Mesenchymal stem cell (in vitro differentiated cells and primary cell): ENCODE data around the gene ATE1.
"Not testable (repeated sequence)": the region's sequence is repeated elsewhere in the genome, so short reads cannot be mapped to it uniquely, and the experiment has no call there.

Experiments
- DNase-seq: peaks from one replicate; pipeline ENCODE4 v3.0.0-alpha.2; 2013
- H2AFZ ChIP-seq: one replicate; pipeline ENCODE4 v1.6.1; 2013; ENCODE audit warnings: low read depth, mild to moderate bottlenecking, control low read depth, inconsistent platforms, low read length, moderate library complexity
- H2AK5ac ChIP-seq: 2 replicates; pipeline ENCODE4 v1.6.1; 2013; ENCODE audit warnings: low read length, moderate library complexity, mild to moderate bottlenecking, inconsistent platforms; ENCODE audit not compliant: severe bottlenecking
- H2BK120ac ChIP-seq: one replicate; pipeline ENCODE4 v1.6.1; 2013; ENCODE audit warnings: low read depth, mild to moderate bottlenecking, inconsistent platforms, low read length, moderate library complexity
- H2BK12ac ChIP-seq, 2 experiments: one replicate each; pipeline ENCODE4 v1.6.1; 2013; ENCODE audit warnings: inconsistent platforms in 2 of 2, low read length in 2 of 2, mild to moderate bottlenecking in 2 of 2, moderate library complexity in 2 of 2, control low read depth in 1 of 2
- H2BK15ac ChIP-seq: one replicate; pipeline ENCODE4 v1.6.1; 2013; ENCODE audit warnings: mild to moderate bottlenecking, low read depth, inconsistent platforms; ENCODE audit not compliant: poor library complexity, severe bottlenecking
- H2BK5ac ChIP-seq: 2 replicates; pipeline ENCODE4 v1.6.1; 2013; ENCODE audit warnings: low read depth, mild to moderate bottlenecking, low read length, control low read depth, inconsistent platforms; ENCODE audit not compliant: poor library complexity, severe bottlenecking
- H3K14ac ChIP-seq, 2 experiments: one replicate each; pipeline ENCODE4 v1.6.1; 2013; ENCODE audit warnings: inconsistent platforms in 2 of 2, low read length in 2 of 2, control low read depth in 1 of 2, mild to moderate bottlenecking in 1 of 2, moderate library complexity in 1 of 2
- H3K18ac ChIP-seq, 2 experiments: one replicate each; pipeline ENCODE4 v1.6.1; 2013; ENCODE audit warnings: inconsistent platforms in 2 of 2, low read length in 2 of 2, control low read depth in 1 of 2, low read depth in 1 of 2, mild to moderate bottlenecking in 1 of 2
- H3K23ac ChIP-seq, 2 experiments: one replicate each; pipeline ENCODE4 v1.6.1; 2013; ENCODE audit warnings: inconsistent platforms in 2 of 2, low read length in 2 of 2, mild to moderate bottlenecking in 2 of 2, moderate library complexity in 2 of 2, control low read depth in 1 of 2
- H3K27ac ChIP-seq: 2 replicates; pipeline ENCODE4 v1.5.1; 2013; ENCODE audit warnings: mild to moderate bottlenecking, moderate library complexity, low read length, control low read depth, inconsistent platforms; ENCODE audit not compliant: poor library complexity, severe bottlenecking
- H3K27me3 ChIP-seq, 2 experiments: 2 replicates each; pipeline versions ENCODE4 v1.6.1 to v1.7.0; 2013; ENCODE audit warnings: low read length in 2 of 2, mild to moderate bottlenecking in 2 of 2, moderate library complexity in 2 of 2, control low read depth in 1 of 2, inconsistent platforms in 1 of 2; ENCODE audit not compliant: control insufficient read depth in 1 of 2, insufficient read depth in 1 of 2
- H3K36me3 ChIP-seq, 2 experiments: 2 replicates each; pipeline versions ENCODE4 v1.6.1 to v1.7.0; 2013; ENCODE audit warnings: low read length in 2 of 2, control low read depth in 1 of 2, inconsistent platforms in 1 of 2, low read depth in 1 of 2, mild to moderate bottlenecking in 1 of 2; ENCODE audit not compliant: insufficient read depth in 2 of 2, control insufficient read depth in 1 of 2
- H3K4ac ChIP-seq, 2 experiments: one replicate each; pipeline ENCODE4 v1.6.1; 2013; ENCODE audit warnings: inconsistent platforms in 2 of 2, low read length in 2 of 2, mild to moderate bottlenecking in 2 of 2, moderate library complexity in 2 of 2, control low read depth in 1 of 2, low read depth in 1 of 2
- H3K4me1 ChIP-seq: 2 replicates; pipeline ENCODE4 v1.6.1; 2013; ENCODE audit warnings: low read depth, low read length, control low read depth; ENCODE audit not compliant: control insufficient read depth, insufficient read depth
- H3K4me2 ChIP-seq: 2 replicates; pipeline ENCODE4 v1.6.1; 2013; ENCODE audit warnings: low read length, mild to moderate bottlenecking, inconsistent platforms; ENCODE audit not compliant: poor library complexity, severe bottlenecking
- H3K4me3 ChIP-seq, 2 experiments: 2 replicates each; pipeline versions ENCODE4 v1.5.1 to v1.7.0; 2013; ENCODE audit warnings: low read length in 2 of 2, mild to moderate bottlenecking in 2 of 2, control low read depth in 1 of 2, low read depth in 1 of 2; ENCODE audit not compliant: insufficient read depth in 1 of 2
- H3K79me1 ChIP-seq: replicated peaks from 2 replicates; pipeline ENCODE4 v1.6.1; 2013; ENCODE audit warnings: mild to moderate bottlenecking, control low read depth, low read length, inconsistent platforms; ENCODE audit not compliant: poor library complexity, severe bottlenecking
- H3K9ac ChIP-seq: 2 replicates; pipeline ENCODE4 v1.7.0; 2013; ENCODE audit warnings: mild to moderate bottlenecking, low read length, moderate library complexity
- H3K9me3 ChIP-seq: 2 replicates; pipeline ENCODE4 v1.7.0; 2013; ENCODE audit warnings: mild to moderate bottlenecking, low read length; ENCODE audit not compliant: control insufficient read depth
- H4K8ac ChIP-seq: one replicate; pipeline ENCODE4 v1.6.1; 2013; ENCODE audit warnings: inconsistent platforms, mild to moderate bottlenecking, low read length, moderate library complexity
- H4K91ac ChIP-seq: one replicate; pipeline ENCODE4 v1.6.1; 2013; ENCODE audit warnings: mild to moderate bottlenecking, low read length, inconsistent platforms
- WGBS: methylation state at CpG from one replicate; pipeline ENCODE4 v1.1.7; 2013; ENCODE audit warnings: mixed read lengths; 5-methylcytosine and 5-hydroxymethylcytosine counted together

ATE1 gene

DNA sequence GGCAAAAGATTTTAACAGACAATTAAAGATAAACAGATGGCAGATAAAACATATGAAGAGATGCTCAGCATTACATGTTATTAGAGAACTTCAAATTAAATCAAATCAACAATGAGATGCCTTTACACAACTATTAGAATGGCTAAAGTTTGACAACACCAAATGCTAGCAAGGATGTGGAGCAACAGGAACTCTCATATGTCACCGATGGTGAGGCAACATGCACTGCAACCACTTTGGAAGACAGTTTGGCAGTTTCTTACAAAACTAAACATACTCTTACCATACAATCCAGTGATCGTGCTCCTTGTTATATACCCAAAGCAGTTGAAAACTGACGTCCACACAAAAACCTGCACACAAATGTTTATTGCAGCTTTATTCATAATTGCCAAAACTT, 13.7 kb upstream of the ATE1 start:
- Histone ChIP-seq H3K9ac (no peak overlapping the region), H3K18ac (no peak overlapping the region), H3K4me1 (no peaks in the 10 kb centered on the region), H3K4me2 (no peak overlapping the region), H2BK15ac (no peak overlapping the region), H3K36me3 (no peaks in the 10 kb centered on the region), H3K79me1 (no peaks in the 10 kb centered on the region), H3K23ac (no peak overlapping the region), H3K14ac (no peak overlapping the region), H2AK5ac (no peak overlapping the region), H2AFZ (no peak overlapping the region), H4K91ac (no peak overlapping the region), H3K9me3 (no peaks in the 10 kb centered on the region), H4K8ac (no peak overlapping the region), H3K4me3 (no peak overlapping the region), H2BK12ac (no peak overlapping the region), H3K27ac (no peak overlapping the region), H3K27me3 (no peaks in the 10 kb centered on the region), H2BK5ac (no peak overlapping the region), H2BK120ac (no peak overlapping the region), H3K4ac (no peak overlapping the region)
- no peak for DNase-seq
- WGBS = 100% methylated on average over 2 of the region's 3 CpGs

GRCh38 chr10:121936295-121936694, 8.5 kb upstream of the ATE1 start:
- Histone ChIP-seq H3K23ac (no peak overlapping the region), H3K4me2 (no peak overlapping the region), H3K18ac (no peak overlapping the region), H3K4me3 (no peak overlapping the region), H2AFZ (no peak overlapping the region), H3K27me3 (no peaks in the 10 kb centered on the region), H3K4ac (no peak overlapping the region), H2BK15ac (no peak overlapping the region), H3K9me3 (no peaks in the 10 kb centered on the region), H3K14ac (no peak overlapping the region), H2BK120ac (no peak overlapping the region), H2BK12ac (no peak overlapping the region), H3K36me3 (no peaks in the 10 kb centered on the region), H3K27ac (no peak overlapping the region), H3K4me1 (no peaks in the 10 kb centered on the region), H2AK5ac (no peak overlapping the region), H3K79me1 (no peaks in the 10 kb centered on the region), H4K91ac (no peak overlapping the region), H3K9ac (no peak overlapping the region), H4K8ac (no peak overlapping the region), H2BK5ac (no peak overlapping the region)
- WGBS = 94% methylated on average over 2 of the region's 2 CpGs
- DNase-seq = no peak

- no peak overlapping the region for H2BK15ac ChIP-seq
- DNase-seq = no peak
- no peak overlapping the region for H3K4me3 ChIP-seq
- H3K27ac ChIP-seq = no peak overlapping the region
- no peak overlapping the region for H2AFZ ChIP-seq
- no peak overlapping the region for H3K4me2 ChIP-seq
- H3K79me1 ChIP-seq = no peaks in the 10 kb centered on the region
- no peak overlapping the region for H3K14ac ChIP-seq
- H3K23ac ChIP-seq = no peak overlapping the region
- no peak overlapping the region for H2BK120ac ChIP-seq
- no peaks in the 10 kb centered on the region for H3K9me3 ChIP-seq
- H2AK5ac ChIP-seq = no peak overlapping the region
- H3K4me1 ChIP-seq = peaks cover 1% of the 10 kb centered on the region
- no peak overlapping the region for H2BK5ac ChIP-seq
- no peak overlapping the region for H3K4ac ChIP-seq
- 71% methylated on average over 7 of the region's 7 CpGs for WGBS
- H4K8ac ChIP-seq = no peak overlapping the region
- no peaks in the 10 kb centered on the region for H3K36me3 ChIP-seq
- no peaks in the 10 kb centered on the region for H3K27me3 ChIP-seq
- peak overlapping the region; percentile 32 for H3K9ac ChIP-seq
- no peak overlapping the region for H3K18ac ChIP-seq
- no peak overlapping the region for H4K91ac ChIP-seq
- no peak overlapping the region for H2BK12ac ChIP-seq
These were observed 7.9 kb upstream of the ATE1 start for GRCh38 chr10:121935702-121936101.

DNA sequence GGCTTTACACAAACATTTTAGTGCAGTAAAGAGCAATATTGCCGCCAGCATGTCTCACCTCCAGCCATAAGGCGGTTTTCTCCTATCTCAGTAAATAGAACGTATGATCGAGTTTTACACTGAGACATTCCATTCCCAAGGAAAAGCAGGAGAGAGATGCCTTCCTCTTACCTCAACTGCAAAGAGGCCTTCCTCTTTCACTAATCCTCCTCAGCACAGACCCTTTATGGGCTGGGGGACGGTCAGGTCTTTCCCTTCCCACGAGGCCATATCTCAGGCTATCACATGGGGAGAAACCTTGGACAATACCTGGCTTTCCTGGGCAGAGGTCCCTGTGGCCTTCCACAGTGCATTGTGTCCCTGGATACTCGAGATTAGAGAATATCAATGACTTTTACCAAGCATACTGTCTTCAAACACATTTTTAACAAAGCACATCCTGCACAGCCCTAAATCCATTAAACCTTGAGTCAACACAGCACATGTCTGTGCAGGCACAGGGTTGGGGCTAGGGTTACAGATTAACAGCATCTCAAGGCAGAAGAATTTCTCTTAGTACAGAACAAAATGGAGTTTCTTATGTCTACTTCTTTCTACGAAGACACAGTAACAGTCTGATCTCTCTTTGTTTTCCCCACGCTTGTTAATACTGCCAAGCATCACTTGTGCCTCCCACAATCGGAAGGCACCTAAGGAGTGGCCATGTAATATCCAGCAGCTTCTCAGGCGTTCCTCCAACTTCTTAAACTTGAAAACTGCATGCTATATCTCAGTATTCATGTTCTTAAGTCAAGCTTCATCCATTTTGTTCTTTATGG, 2.6 kb upstream of the ATE1 start:
- not testable (repeated sequence) for H3K4me2 ChIP-seq, H3K23ac ChIP-seq, H3K4me3 ChIP-seq, H3K18ac ChIP-seq, H3K9ac ChIP-seq, H3K9me3 ChIP-seq, H3K4me1 ChIP-seq, H3K79me1 ChIP-seq, H2BK12ac ChIP-seq, H2AFZ ChIP-seq, H2BK15ac ChIP-seq, DNase-seq, H3K36me3 ChIP-seq, H3K27me3 ChIP-seq, H3K14ac ChIP-seq, H3K4ac ChIP-seq, H2BK5ac ChIP-seq, H4K91ac ChIP-seq, H4K8ac ChIP-seq, H2BK120ac ChIP-seq
- peak overlapping the region; percentile 66 for H3K27ac ChIP-seq
- WGBS = 92% methylated on average over 10 of the region's 11 CpGs
- peak overlapping the region; percentile 93 for H2AK5ac ChIP-seq
